Measurements from ENCODE around the gene RPL28. TPM values are rescaled to one million over a fixed set of nuclear protein-coding genes. Genes with fewer than 3 reads are reported as not detected.
A peak's percentile ranks its signal among the peaks of the same experiment; 100 is the strongest.

Gene RPL28
- total RNA-seq, 3 donors from 2014 or later: 942 to 1,365 (median 1,241) TPM

GRCh38 chr19:55345818-55346724, 39.7 kb upstream of the RPL28 start:
- H3K9me3 ChIP-seq: no peaks in the 10 kb centered on the region
- DNase-seq (peak; percentile 72 to 84 (median 78)), ATAC-seq (peak; percentile 72)
- intact Hi-C loops (cut with DNase I, micrococcal nuclease): no loop called here
- no peak overlapping the region for H3K4me3 ChIP-seq
- H3K36me3 ChIP-seq (ENCODE audit: low read depth): no peaks in the 10 kb centered on the region
- TF ChIP-seq CTCF (IDR thresholded peaks at IDR 0.05): no peak
- peaks cover 13% of the 10 kb centered on the region for H3K4me1 ChIP-seq (ENCODE audit: low read depth)

- H3K9me3 ChIP-seq: no peaks in the 10 kb centered on the region
- TF ChIP-seq CTCF (IDR thresholded peaks at IDR 0.05): no peak
- no peaks in the 10 kb centered on the region for H3K36me3 ChIP-seq (ENCODE audit: low read depth)
- intact Hi-C loops (cut with DNase I, micrococcal nuclease): no loop called here
- ATAC-seq (no peak), DNase-seq (peak in 1 of 3 donors; percentile 52)
- H3K4me3 ChIP-seq: no peak overlapping the region
- peaks cover 8% of the 10 kb centered on the region for H3K4me1 ChIP-seq (ENCODE audit: low read depth)
Measured at GRCh38 chr19:55346725-55347441, 38.8 kb upstream of the RPL28 start.

- no peaks in the 10 kb centered on the region for H3K9me3 ChIP-seq
- intact Hi-C loops (cut with DNase I, micrococcal nuclease): no loop called here
- ATAC-seq: no peak
- peaks cover 8% of the 10 kb centered on the region for H3K4me1 ChIP-seq (ENCODE audit: low read depth)
- no peak for TF ChIP-seq CTCF (IDR thresholded peaks at IDR 0.05)
- no peak overlapping the region for H3K4me3 ChIP-seq
- DNase-seq: peak in 1 of 3 donors; percentile 42
- no peaks in the 10 kb centered on the region for H3K36me3 ChIP-seq (ENCODE audit: low read depth)
Measured at GRCh38 chr19:55347442-55348009, 38.2 kb upstream of the RPL28 start.

GRCh38 chr19:55348317-55349034, 37.3 kb upstream of the RPL28 start:
- no peak for ATAC-seq
- intact Hi-C loops (cut with DNase I, micrococcal nuclease): no loop called here
- DNase-seq: no peak
- no peak overlapping the region for H3K4me3 ChIP-seq
- H3K4me1 ChIP-seq (ENCODE audit: low read depth): peaks cover 13% of the 10 kb centered on the region
- no peaks in the 10 kb centered on the region for H3K9me3 ChIP-seq
- no peaks in the 10 kb centered on the region for H3K36me3 ChIP-seq (ENCODE audit: low read depth)
- TF ChIP-seq CTCF (IDR thresholded peaks at IDR 0.05): no peak

GRCh38 chr19:55350620-55351315, 35.0 kb upstream of the RPL28 start:
- TF ChIP-seq CTCF (IDR thresholded peaks at IDR 0.05): no peak

More at GRCh38 chr19:55350620-55351315, 35.0 kb upstream of the RPL28 start:
- no peak overlapping the region for H3K4me3 ChIP-seq
- intact Hi-C loops (cut with DNase I, micrococcal nuclease): no loop called here
- H3K36me3 ChIP-seq (ENCODE audit: low read depth): no peaks in the 10 kb centered on the region
- H3K4me1 ChIP-seq (ENCODE audit: low read depth): peaks cover 21% of the 10 kb centered on the region
- H3K9me3 ChIP-seq: no peaks in the 10 kb centered on the region
- peak; percentile 29 for ATAC-seq
- peak in 1 of 3 donors; percentile 55 for DNase-seq
